DMS79 treated with DMSO at 0.1 percent for 48 hours (cell line): ENCODE results near the gene KIAA1191.
A peak's percentile ranks its signal among the peaks of the same experiment; 100 is the strongest.
"Not testable (repeated sequence)": the region's sequence is repeated elsewhere in the genome, so short reads cannot be mapped to it uniquely, and the experiment has no call there.

Experiments
- DNase-seq: peaks from one replicate; lab custom pipeline; 2025; lab: John Stamatoyannopoulos, UW

KIAA1191 gene

GRCh38 chr5:176361437-176362232 is at the start of gene KIAA1191:
TSS of gene KIAA1191 (minus strand) at chr5:176361764. CDS start at chr5:176359508, 2,256 bp downstream.
- peak; percentile 55 for DNase-seq

GRCh38 chr5:176410486-176411180 is 49.1 kb upstream of the KIAA1191 start:
- DNase-seq: no peak

GRCh38 chr5:176409765-176410164 is 48.2 kb upstream of the KIAA1191 start:
- no peak for DNase-seq

GRCh38 chr5:176408590-176408989 is 47.0 kb upstream of the KIAA1191 start:
- no peak for DNase-seq

GRCh38 chr5:176408252-176408573 is 46.6 kb upstream of the KIAA1191 start:
- not testable (repeated sequence) for DNase-seq

GRCh38 chr5:176407456-176408251 is 46.1 kb upstream of the KIAA1191 start:
- no peak for DNase-seq

GRCh38 chr5:176406436-176407052 is 45.0 kb upstream of the KIAA1191 start:
- DNase-seq: no peak

- no peak for DNase-seq
Measured at GRCh38 chr5:176405656-176406435, 44.3 kb upstream of the KIAA1191 start.

- no peak for DNase-seq
Measured at GRCh38 chr5:176401281-176402205, 40.0 kb upstream of the KIAA1191 start.

GRCh38 chr5:176400382-176401156 is 39.0 kb upstream of the KIAA1191 start:
- no peak for DNase-seq

- DNase-seq: no peak
Measured at GRCh38 chr5:176397736-176398420, 36.3 kb upstream of the KIAA1191 start.

GRCh38 chr5:176396330-176396729 is 34.8 kb upstream of the KIAA1191 start:
- no peak for DNase-seq

- DNase-seq: no peak
Measured at GRCh38 chr5:176394881-176395675, 33.5 kb upstream of the KIAA1191 start.

- DNase-seq: no peak
Measured at GRCh38 chr5:176394096-176394495, 32.5 kb upstream of the KIAA1191 start.

GRCh38 chr5:176392526-176392925 is 31.0 kb upstream of the KIAA1191 start:
- DNase-seq: no peak

- DNase-seq: no peak
Measured at GRCh38 chr5:176391999-176392398, 30.4 kb upstream of the KIAA1191 start.

- no peak for DNase-seq
Measured at GRCh38 chr5:176391479-176391878, 29.9 kb upstream of the KIAA1191 start.
